Measurements from ENCODE around the gene OVOL3.
"Not testable (repeated sequence)": the region's sequence is repeated elsewhere in the genome, so short reads cannot be mapped to it uniquely, and the experiment has no call there.

OVOL3 gene

DNA sequence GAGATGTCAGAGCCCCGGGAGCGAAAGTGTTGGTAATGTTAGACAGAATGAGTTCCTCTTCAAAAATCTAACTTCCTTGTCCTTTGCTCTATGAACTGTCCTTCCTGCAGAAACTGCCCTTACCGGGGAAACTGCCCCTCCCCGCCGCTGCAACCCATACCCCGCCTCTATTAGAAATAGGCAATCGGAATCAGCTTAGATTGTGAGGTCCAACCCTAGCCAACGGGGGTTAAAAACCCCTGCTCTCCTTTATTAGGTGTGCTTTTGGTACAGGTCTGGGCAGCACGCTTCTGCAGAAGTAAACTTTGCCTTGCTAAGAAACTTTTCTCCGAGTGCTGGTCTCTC, 17.4 kb downstream of the OVOL3 start:
- H3K27me3 Mint-ChIP-seq: no peaks in the 10 kb centered on the region
- H3K27ac Mint-ChIP-seq: peak overlapping the region; percentile 98
- peak overlapping the region; percentile 89 for H3K4me3 Mint-ChIP-seq
- H3K4me1 Mint-ChIP-seq (ENCODE audit: low read depth): peaks cover 37% of the 10 kb centered on the region
- intact Hi-C loops (cut with micrococcal nuclease): loop anchor here (1.0 kb wide), 1 partner anchor 11 kb away; no protein-coding TSS in a partner anchor
- no peaks in the 10 kb centered on the region for H3K9me3 Mint-ChIP-seq
- peaks cover 29% of the 10 kb centered on the region for H3K36me3 Mint-ChIP-seq (ENCODE audit: low read depth)

DNA sequence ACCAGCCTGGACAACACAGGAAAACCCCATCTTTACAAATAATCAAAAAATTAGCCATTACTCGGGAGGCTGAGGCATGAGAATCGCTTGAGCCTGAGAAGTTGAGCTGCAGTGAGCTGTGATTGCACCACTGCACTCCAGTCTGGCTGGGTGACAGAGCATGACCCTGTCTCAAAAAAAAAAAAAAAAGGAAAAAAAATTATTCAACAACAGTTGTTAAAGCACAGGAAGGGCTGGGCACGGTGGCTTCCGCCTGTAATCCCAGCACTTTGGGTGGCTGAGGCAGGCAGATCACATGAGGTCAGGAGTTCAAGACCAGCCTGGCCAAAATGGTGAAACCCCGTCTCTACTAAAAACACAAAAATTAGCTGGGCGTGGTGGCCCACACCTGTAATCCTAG, 20.3 kb downstream of the OVOL3 start:
- H3K27me3 Mint-ChIP-seq; H3K9me3 Mint-ChIP-seq; H3K4me3 Mint-ChIP-seq; H3K36me3 Mint-ChIP-seq (ENCODE audit: low read depth); intact Hi-C loops (cut with micrococcal nuclease): not testable (repeated sequence)
- peak overlapping the region; percentile 82 for H3K27ac Mint-ChIP-seq
- H3K4me1 Mint-ChIP-seq (ENCODE audit: low read depth): peaks cover 41% of the 10 kb centered on the region

DNA sequence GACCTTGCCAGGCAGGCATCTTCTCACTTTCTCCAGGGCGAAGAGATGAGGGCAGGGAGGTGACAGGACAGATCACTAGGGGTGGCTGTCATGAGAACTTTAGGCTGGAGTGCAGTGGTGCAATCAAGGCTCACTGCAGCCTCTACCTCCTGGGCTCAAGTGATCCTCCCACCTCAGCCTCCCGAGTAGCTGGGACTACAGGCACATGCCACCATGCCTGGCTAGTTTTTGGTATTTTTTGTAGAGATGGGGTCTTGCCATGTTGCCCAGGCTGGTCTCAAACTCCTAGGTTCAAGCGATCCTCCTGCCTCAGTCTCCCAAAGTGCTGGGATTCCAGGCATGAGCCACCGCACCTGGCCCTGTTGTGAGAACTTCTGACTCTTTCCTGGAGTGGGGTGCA, 23.9 kb downstream of the OVOL3 start:
- H3K27me3 Mint-ChIP-seq; H3K4me3 Mint-ChIP-seq; intact Hi-C loops (cut with micrococcal nuclease); H3K36me3 Mint-ChIP-seq (ENCODE audit: low read depth); H3K9me3 Mint-ChIP-seq: not testable (repeated sequence)
- H3K4me1 Mint-ChIP-seq (ENCODE audit: low read depth): peaks cover 37% of the 10 kb centered on the region
- peak overlapping the region; percentile 65 for H3K27ac Mint-ChIP-seq

DNA sequence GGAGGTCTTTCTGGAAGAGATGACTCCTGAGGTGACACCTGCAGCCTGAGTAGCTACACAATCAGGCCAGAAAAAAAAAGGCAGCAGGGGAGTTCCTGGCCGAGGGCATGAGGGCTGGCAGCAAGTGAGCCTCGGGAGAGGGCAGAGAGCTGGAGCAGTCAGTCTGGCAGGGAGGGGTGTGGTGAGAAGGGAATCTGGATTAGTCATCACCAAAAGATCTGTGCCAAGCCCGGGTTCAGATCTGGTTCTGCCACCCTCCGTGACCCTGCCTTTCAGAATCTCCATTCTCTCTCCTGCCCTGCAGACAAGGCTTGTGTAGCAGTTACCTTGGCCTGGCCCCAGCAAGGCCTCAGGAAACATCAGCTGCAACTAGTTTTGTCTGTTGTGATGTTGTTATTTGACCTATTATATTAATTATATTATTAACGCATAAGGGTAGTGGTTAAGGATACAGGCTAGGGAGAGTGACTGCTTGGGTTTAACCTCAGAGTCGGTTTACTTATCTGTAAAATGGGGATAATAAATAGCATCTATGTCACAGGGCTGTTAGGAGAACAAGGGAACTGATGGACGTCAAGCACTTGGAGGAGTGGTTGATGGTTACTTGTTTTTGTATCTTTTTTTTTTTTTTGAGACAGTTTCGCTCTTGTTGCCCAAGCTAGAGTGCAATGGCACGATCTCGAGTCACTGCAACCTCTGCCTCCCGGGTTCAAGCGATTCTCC, 26.2 kb downstream of the OVOL3 start:
- Mint-ChIP-seq H3K9me3 (no peaks in the 10 kb centered on the region), H3K36me3 (ENCODE audit: low read depth) (peaks cover 27% of the 10 kb centered on the region), H3K4me3 (no peak overlapping the region), H3K27ac (peak overlapping the region; percentile 42), H3K4me1 (ENCODE audit: low read depth) (peaks cover 38% of the 10 kb centered on the region), H3K27me3 (peaks cover 6% of the 10 kb centered on the region)
- intact Hi-C loops (cut with micrococcal nuclease): no loop called here

DNA sequence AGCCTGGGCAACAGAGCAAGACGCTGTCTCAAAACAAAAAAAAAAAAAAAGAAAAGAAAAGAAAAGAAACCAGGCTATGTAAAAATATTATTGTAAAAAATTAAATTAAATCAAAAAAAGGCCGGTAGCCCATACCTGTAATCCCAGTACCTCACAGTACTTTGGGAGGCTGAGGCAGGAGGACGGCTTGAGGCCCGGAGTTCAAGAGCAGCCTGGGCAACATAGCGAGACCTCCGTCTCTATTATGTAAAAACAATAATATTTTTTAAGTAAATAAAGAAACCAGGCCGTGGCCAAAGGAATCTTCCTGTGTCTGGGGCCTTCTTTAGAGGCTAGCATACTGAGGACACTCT, 28.2 kb downstream of the OVOL3 start:
- H3K4me3 Mint-ChIP-seq: peak overlapping the region; percentile 98

DNA sequence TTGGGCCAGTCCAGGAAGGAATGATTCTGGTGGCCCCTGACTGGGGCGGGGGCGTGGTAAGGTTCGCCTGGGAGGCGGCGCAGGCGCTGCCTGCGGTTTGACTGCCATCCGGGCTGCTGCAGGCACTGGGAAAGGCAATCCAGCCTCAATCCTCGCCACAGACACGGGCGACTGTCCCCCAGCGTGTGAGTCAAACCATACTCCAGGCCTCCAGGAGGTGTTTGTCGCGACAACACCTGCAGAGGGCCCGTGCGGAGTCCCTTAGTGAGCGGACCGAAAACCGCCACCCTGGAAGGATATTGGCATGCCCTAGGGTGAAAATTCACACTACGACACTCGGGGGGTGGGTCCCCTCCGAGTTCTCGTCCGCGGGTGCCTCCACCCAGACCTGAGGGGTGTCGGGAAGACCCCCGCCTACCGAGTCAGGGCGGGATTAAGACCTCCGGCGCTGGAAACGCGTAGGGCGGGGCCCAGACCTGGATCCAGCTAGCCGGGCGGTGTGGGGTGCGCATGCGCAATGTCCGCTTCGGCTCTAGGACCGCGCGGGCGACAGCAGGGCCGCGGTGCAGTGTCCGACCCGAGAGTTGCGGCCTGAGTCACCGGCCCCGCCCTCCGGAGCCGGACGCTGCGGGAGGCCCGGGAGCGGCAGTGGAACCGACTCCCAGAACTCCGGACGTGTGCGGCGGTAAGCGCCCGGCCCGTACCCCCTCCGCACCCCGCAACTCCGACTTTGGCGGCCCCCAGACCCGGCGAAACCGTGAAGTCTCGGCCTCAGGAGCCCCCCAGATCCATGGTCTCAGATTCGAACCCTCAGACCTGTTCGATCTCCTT, 28.7 kb downstream of the OVOL3 start, which contains the start of gene CAPNS1:
CAPNS1 (plus strand) TSS at position 594 of the 831 bp plus-strand sequence. CDS start 946 bp downstream, outside the sequence.
- H3K36me3 Mint-ChIP-seq (ENCODE audit: low read depth): peaks cover 48% of the 10 kb centered on the region
- no peaks in the 10 kb centered on the region for H3K9me3 Mint-ChIP-seq
- intact Hi-C loops (cut with micrococcal nuclease): loop anchor here (1.0 to 10.0 kb wide), 2 partner anchors 11 to 75 kb away; partner anchors contain the start of genes ZNF146 and ZNF565
- peak within 1 kb of the TSS; percentile 94 for H3K27ac Mint-ChIP-seq
- peak within 1 kb of the TSS; percentile 98 for H3K4me3 Mint-ChIP-seq
- peaks cover 39% of the 10 kb centered on the region for H3K4me1 Mint-ChIP-seq (ENCODE audit: low read depth)
- H3K27me3 Mint-ChIP-seq: peaks cover 6% of the 10 kb centered on the region

More for the DNA sequence above, 28.2 kb downstream of the OVOL3 start:
- Mint-ChIP-seq H3K27ac (peak overlapping the region; percentile 94), H3K36me3 (ENCODE audit: low read depth) (peaks cover 42% of the 10 kb centered on the region), H3K9me3 (no peaks in the 10 kb centered on the region), H3K4me1 (ENCODE audit: low read depth) (peaks cover 39% of the 10 kb centered on the region), H3K27me3 (peaks cover 6% of the 10 kb centered on the region)
- intact Hi-C loops (cut with micrococcal nuclease): loop anchor here (1.0 kb wide), 1 partner anchor 11 kb away; no protein-coding TSS in a partner anchor

DNA sequence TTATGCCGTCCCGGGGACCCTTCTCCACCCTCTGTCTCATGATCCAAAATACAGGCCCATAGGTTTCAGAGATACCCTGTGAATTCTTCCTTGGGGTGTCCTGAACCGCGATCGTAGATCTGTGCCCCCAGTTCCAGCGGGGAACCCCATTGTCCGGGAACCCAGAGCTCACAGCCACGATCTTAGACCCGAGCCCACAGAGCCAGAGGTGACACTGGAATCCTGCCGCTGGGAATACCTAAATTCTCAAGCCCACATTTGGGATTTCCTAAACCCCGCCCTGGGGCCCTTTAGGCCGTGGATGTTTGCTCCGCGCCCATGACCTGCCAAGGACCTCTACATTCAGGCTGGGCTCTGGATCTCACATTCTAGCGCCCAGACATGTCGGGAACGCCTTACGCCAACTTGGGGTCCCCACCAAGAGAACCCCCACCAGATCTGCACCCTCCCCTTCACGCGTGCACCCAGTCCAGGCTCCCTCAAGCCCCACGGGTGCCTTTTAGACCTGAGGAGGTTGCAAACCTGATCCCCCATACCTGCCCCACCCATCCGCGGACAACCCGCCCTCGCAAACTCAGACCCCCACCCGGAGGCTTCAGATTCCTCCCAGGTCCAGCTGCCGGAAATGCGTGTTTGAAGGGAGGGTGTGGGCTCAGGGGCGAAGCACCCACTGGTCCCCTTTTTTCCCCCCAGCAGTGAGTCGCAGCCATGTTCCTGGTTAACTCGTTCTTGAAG, 29.5 kb downstream of the OVOL3 start:
- intact Hi-C loops (cut with micrococcal nuclease): loop anchor here (10.0 kb wide), 1 partner anchor 74 kb away; the partner anchor contains the start of genes ZNF146 and ZNF565
- Mint-ChIP-seq H3K27ac (peak overlapping the region; percentile 94), H3K36me3 (ENCODE audit: low read depth) (peaks cover 56% of the 10 kb centered on the region), H3K4me1 (ENCODE audit: low read depth) (peaks cover 34% of the 10 kb centered on the region), H3K4me3 (peak overlapping the region; percentile 98), H3K27me3 (peaks cover 2% of the 10 kb centered on the region), H3K9me3 (no peaks in the 10 kb centered on the region)

GRCh38 chr19:36141039-36141927, 30.3 kb downstream of the OVOL3 start:
- Mint-ChIP-seq H3K9me3 (no peaks in the 10 kb centered on the region), H3K36me3 (ENCODE audit: low read depth) (peaks cover 64% of the 10 kb centered on the region), H3K4me1 (ENCODE audit: low read depth) (peaks cover 36% of the 10 kb centered on the region), H3K4me3 (peak overlapping the region; percentile 98), H3K27me3 (no peaks in the 10 kb centered on the region), H3K27ac (peak overlapping the region; percentile 94)
- intact Hi-C loops (cut with micrococcal nuclease): loop anchor here (10.0 kb wide), 1 partner anchor 74 kb away; the partner anchor contains the start of genes ZNF146 and ZNF565

DNA sequence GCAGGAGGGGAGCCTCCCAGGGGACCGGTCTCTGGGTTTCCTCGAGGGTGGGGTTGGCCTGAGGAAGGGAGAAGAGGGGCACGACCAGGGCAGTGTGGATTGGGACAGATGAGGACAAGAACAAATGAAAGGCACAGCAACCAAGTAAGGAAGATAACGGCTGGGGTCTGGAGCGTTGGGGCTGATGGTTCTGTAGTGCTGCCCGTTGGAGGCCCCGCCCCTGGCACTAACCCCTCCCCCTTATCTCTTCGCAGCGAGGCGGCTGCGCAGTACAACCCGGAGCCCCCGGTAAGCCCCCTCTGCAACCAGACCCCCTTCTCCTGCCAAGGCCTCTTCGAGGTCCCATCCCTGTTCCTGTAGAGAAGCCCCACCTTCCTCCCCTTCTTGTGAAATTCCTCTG, 31.1 kb downstream of the OVOL3 start:
- Mint-ChIP-seq H3K9me3 (no peaks in the 10 kb centered on the region), H3K27ac (peak overlapping the region; percentile 94), H3K27me3 (no peaks in the 10 kb centered on the region), H3K4me1 (ENCODE audit: low read depth) (peaks cover 32% of the 10 kb centered on the region), H3K36me3 (ENCODE audit: low read depth) (peaks cover 72% of the 10 kb centered on the region), H3K4me3 (no peak overlapping the region)
- intact Hi-C loops (cut with micrococcal nuclease): loop anchor here (10.0 kb wide), 1 partner anchor 73 kb away; the partner anchor contains the start of genes ZNF146 and ZNF565

- Mint-ChIP-seq H3K27ac (peak overlapping the region; percentile 52), H3K36me3 (ENCODE audit: low read depth) (peaks cover 76% of the 10 kb centered on the region)
- intact Hi-C loops (cut with micrococcal nuclease): loop anchor here (10.0 kb wide), 1 partner anchor 72 kb away; the partner anchor contains the start of genes ZNF146 and ZNF565
These were observed 31.6 kb downstream of the OVOL3 start for GRCh38 chr19:36142496-36142895.

DNA sequence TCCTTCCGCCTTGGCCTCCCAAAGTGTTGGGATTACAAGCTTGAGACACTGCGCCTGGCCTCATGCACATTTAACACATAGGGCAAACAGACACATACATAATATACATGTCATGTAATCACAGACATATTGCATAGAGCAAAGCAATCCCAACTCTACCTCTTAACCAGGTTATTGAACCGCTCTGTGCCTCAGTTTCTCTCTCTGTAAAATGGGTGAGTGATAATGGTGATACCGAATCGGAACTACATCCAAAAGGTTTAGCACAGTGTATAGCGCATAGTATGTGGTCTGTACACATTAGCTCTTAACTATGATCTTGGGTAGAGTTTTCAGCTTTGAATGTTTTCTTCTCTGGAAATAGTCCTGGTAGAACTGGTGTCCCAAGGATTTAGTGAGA, 33.7 kb downstream of the OVOL3 start:
- Mint-ChIP-seq H3K36me3 (ENCODE audit: low read depth) (peaks cover 94% of the 10 kb centered on the region), H3K9me3 (no peaks in the 10 kb centered on the region), H3K4me3 (no peak overlapping the region), H3K27me3 (no peaks in the 10 kb centered on the region), H3K4me1 (ENCODE audit: low read depth) (peaks cover 38% of the 10 kb centered on the region), H3K27ac (no peak overlapping the region)
- intact Hi-C loops (cut with micrococcal nuclease): loop anchor here (10.0 kb wide), 1 partner anchor 70 kb away; the partner anchor contains the start of genes ZNF146 and ZNF565

More at GRCh38 chr19:36142496-36142895, 31.6 kb downstream of the OVOL3 start:
- Mint-ChIP-seq H3K27me3 (no peaks in the 10 kb centered on the region), H3K4me3 (no peak overlapping the region), H3K4me1 (ENCODE audit: low read depth) (peaks cover 27% of the 10 kb centered on the region), H3K9me3 (no peaks in the 10 kb centered on the region)

DNA sequence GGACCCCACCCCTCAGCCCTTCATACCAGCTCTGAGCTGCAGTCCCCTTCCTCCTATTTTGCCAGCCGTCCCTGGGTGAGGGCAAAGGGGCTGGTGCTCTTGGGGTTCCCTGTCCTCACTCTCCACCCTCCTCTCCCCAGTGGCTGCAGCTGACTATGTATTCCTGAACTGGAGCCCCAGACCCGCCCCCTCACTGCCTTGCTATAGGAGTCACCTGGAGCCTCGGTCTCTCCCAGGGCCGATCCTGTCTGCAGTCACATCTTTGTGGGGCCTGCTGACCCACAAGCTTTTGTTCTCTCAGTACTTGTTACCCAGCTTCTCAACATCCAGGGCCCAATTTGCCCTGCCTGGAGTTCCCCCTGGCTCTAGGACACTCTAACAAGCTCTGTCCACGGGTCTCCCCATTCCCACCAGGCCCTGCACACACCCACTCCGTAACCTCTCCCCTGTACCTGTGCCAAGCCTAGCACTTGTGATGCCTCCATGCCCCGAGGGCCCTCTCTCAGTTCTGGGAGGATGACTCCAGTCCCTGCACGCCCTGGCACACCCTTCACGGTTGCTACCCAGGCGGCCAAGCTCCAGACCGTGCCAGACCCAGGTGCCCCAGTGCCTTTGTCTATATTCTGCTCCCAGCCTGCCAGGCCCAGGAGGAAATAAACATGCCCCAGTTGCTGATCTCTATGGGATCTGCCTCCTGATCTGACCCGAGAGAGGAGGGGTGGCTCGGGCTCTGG, 38.9 kb downstream of the OVOL3 start:
- H3K27me3 Mint-ChIP-seq: no peaks in the 10 kb centered on the region
- no peak overlapping the region for H3K4me3 Mint-ChIP-seq
- peaks cover 72% of the 10 kb centered on the region for H3K36me3 Mint-ChIP-seq (ENCODE audit: low read depth)
- H3K4me1 Mint-ChIP-seq (ENCODE audit: low read depth): peaks cover 36% of the 10 kb centered on the region
- intact Hi-C loops (cut with micrococcal nuclease): loop anchor here (10.0 kb wide), 1 partner anchor 65 kb away; the partner anchor contains the start of genes ZNF146 and ZNF565
- no peak overlapping the region for H3K27ac Mint-ChIP-seq
- H3K9me3 Mint-ChIP-seq: no peaks in the 10 kb centered on the region
